IMR-90 (cell line): ENCODE measurements around the gene RRP1B. TPM values are rescaled to one million over a fixed set of nuclear protein-coding genes. Genes with fewer than 3 reads are reported as not detected.
A peak's percentile ranks its signal among the peaks of the same experiment; 100 is the strongest.

Experiments used
- ATAC-seq: fragments of 200-7000 bp; cut with Tn5 transposase; 2 replicates; pipeline ENCODE4 v1.9.1; 2020; ENCODE audit warnings: low read depth, mild to moderate bottlenecking, moderate library complexity
- BruUV-seq: library from RNA; stranded (reverse); fragments of 400-500 nt; replicated peaks from 2 replicates; lab custom pipeline; 2021; lab: Mats Ljungman, UMichigan
- CTCF ChIA-PET: fragments of 300-600 bp; formaldehyde crosslinking; extraction: SDS; loops from one replicate; lab custom pipeline; 2021; ENCODE audit warnings: antibody characterized with exemption; lab: Yijun Ruan, JAX
- POLR2A ChIA-PET: fragments of 300-600 bp; sonication (Branson Sonifier 250); formaldehyde crosslinking; loops from one replicate; lab custom pipeline; 2022; ENCODE audit warnings: antibody characterized with exemption; ENCODE audit not compliant: unreplicated experiment; lab: Charles Lee
- DNase-seq: peaks from one replicate; pipeline ENCODE4 v3.0.0; 2013
- H2AFZ ChIP-seq: replicated peaks from 2 replicates; pipeline ENCODE3; 2013; ENCODE audit warnings: low read length, mild to moderate bottlenecking; ENCODE audit not compliant: poor library complexity
- H2AK5ac ChIP-seq: 2 replicates; pipeline ENCODE4 v1.6.1; 2013; ENCODE audit warnings: low read depth, low read length, inconsistent platforms
- H2AK9ac ChIP-seq: replicated peaks from 2 replicates; pipeline ENCODE3; 2013; ENCODE audit warnings: mild to moderate bottlenecking, low read depth, low read length, moderate library complexity; ENCODE audit not compliant: poor library complexity
- H2BK120ac ChIP-seq: 2 replicates; pipeline ENCODE4 v1.6.1; 2013; ENCODE audit warnings: low read depth, low read length, inconsistent platforms
- H2BK15ac ChIP-seq: 3 replicates; pipeline ENCODE4 v1.6.1; 2013; ENCODE audit warnings: low read depth, low read length, inconsistent platforms
- H2BK20ac ChIP-seq: 2 replicates; pipeline ENCODE4 v1.6.1; 2013; ENCODE audit warnings: low read depth, mild to moderate bottlenecking, inconsistent platforms, low read length, moderate library complexity
- H2BK5ac ChIP-seq: 2 replicates; pipeline ENCODE4 v1.6.1; 2013; ENCODE audit warnings: mild to moderate bottlenecking, low read depth, low read length, inconsistent platforms; ENCODE audit not compliant: poor library complexity, severe bottlenecking
- H3K14ac ChIP-seq: replicated peaks from 2 replicates; pipeline ENCODE4 v1.6.1; 2013; ENCODE audit warnings: low read depth, low read length, inconsistent platforms
- H3K18ac ChIP-seq: 2 replicates; pipeline ENCODE4 v1.6.1; 2013; ENCODE audit warnings: low read depth, low read length, control low read depth
- H3K23ac ChIP-seq: 2 replicates; pipeline ENCODE4 v1.6.1; 2013; ENCODE audit warnings: low read depth, low read length, inconsistent platforms
- H3K27ac ChIP-seq: 2 replicates; pipeline ENCODE4 v1.5.1; 2013; ENCODE audit warnings: mild to moderate bottlenecking, control low read depth, low read length; ENCODE audit not compliant: insufficient read depth
- H3K27me3 ChIP-seq: 2 replicates; pipeline ENCODE4 v1.6.1; 2013; ENCODE audit warnings: low read length; ENCODE audit not compliant: control insufficient read depth, insufficient read depth
- H3K36me3 ChIP-seq: 2 replicates; pipeline ENCODE4 v1.6.1; 2013; ENCODE audit warnings: low read length, mixed read lengths; ENCODE audit not compliant: control insufficient read depth, insufficient read depth
- H3K4ac ChIP-seq: 2 replicates; pipeline ENCODE4 v1.6.1; 2013; ENCODE audit warnings: low read depth, low read length, inconsistent platforms
- H3K4me1 ChIP-seq: 2 replicates; pipeline ENCODE4 v1.6.1; 2013; ENCODE audit warnings: low read length, mixed read lengths; ENCODE audit not compliant: control insufficient read depth, insufficient read depth
- H3K4me2 ChIP-seq: 2 replicates; pipeline ENCODE4 v1.6.1; 2013; ENCODE audit warnings: low read depth, mild to moderate bottlenecking, control low read depth, low read length, moderate library complexity
- H3K4me3 ChIP-seq: 2 replicates; pipeline ENCODE4 v1.5.1; 2013; ENCODE audit warnings: low read depth, mild to moderate bottlenecking, control low read depth, low read length, moderate library complexity; ENCODE audit not compliant: insufficient read depth
- H3K56ac ChIP-seq: 2 replicates; pipeline ENCODE4 v1.6.1; 2013; ENCODE audit warnings: low read length, inconsistent platforms; ENCODE audit not compliant: insufficient read depth; ENCODE audit errors: extremely low read depth
- H3K79me1 ChIP-seq, 2 experiments: 2 replicates each; pipeline ENCODE4 v1.6.1; 2013; ENCODE audit warnings: low read length in 2 of 2, inconsistent platforms in 1 of 2, low read depth in 1 of 2
- H3K9ac ChIP-seq: 2 replicates; pipeline ENCODE4 v1.6.1; 2013; ENCODE audit warnings: low read depth, low read length, control low read depth
- H3K9me1 ChIP-seq: 2 replicates; pipeline ENCODE4 v1.6.1; 2013; ENCODE audit warnings: low read length, inconsistent platforms; ENCODE audit not compliant: insufficient read depth
- H3K9me3 ChIP-seq: 2 replicates; pipeline ENCODE4 v1.6.1; 2013; ENCODE audit warnings: low read length; ENCODE audit not compliant: control insufficient read depth, insufficient read depth
- H4K20me1 ChIP-seq: 2 replicates; pipeline ENCODE4 v1.6.1; 2013; ENCODE audit warnings: low read length, inconsistent platforms; ENCODE audit not compliant: insufficient read depth
- H4K5ac ChIP-seq: 2 replicates; pipeline ENCODE4 v1.6.1; 2013; ENCODE audit warnings: mild to moderate bottlenecking, low read depth, low read length, control low read depth
- H4K8ac ChIP-seq, 2 experiments: 2 replicates each; pipeline ENCODE4 v1.6.1; 2013; ENCODE audit warnings: low read depth in 2 of 2, low read length in 2 of 2, control low read depth in 1 of 2, inconsistent platforms in 1 of 2
- H4K91ac ChIP-seq: 2 replicates; pipeline ENCODE4 v1.6.1; 2013; ENCODE audit warnings: low read depth, low read length, inconsistent platforms; ENCODE audit not compliant: insufficient read depth
- BHLHE40 ChIP-seq: fragments of 150-350 bp; IDR thresholded peaks from 2 replicates; pipeline ENCODE4 v1.6.1; 2016; ENCODE audit warnings: mild to moderate bottlenecking, low read depth, low read length
- CEBPB ChIP-seq: IDR thresholded peaks from 2 replicates; pipeline ENCODE4 v1.6.1; 2012; ENCODE audit warnings: low read depth, low read length, improper control_type of control experiment
- CHD1 ChIP-seq: IDR thresholded peaks from 2 replicates; pipeline ENCODE4 v1.6.1; 2012; ENCODE audit warnings: low read depth, low read length, improper control_type of control experiment
- FOS ChIP-seq: fragments of 150-350 bp; IDR thresholded peaks from 2 replicates; pipeline ENCODE4 v1.6.1; 2016; ENCODE audit warnings: low read depth, low read length
- MAFK ChIP-seq: IDR thresholded peaks from 2 replicates; pipeline ENCODE4 v1.6.1; 2012; ENCODE audit warnings: low read depth, low read length, improper control_type of control experiment
- MAZ ChIP-seq: IDR thresholded peaks from 2 replicates; pipeline ENCODE4 v1.6.1; 2012; ENCODE audit warnings: low read depth, mild to moderate bottlenecking, low read length, improper control_type of control experiment, moderate library complexity, borderline replicate concordance
- MXI1 ChIP-seq: IDR thresholded peaks from 2 replicates; pipeline ENCODE4 v1.6.1; 2012; ENCODE audit warnings: low read depth, mild to moderate bottlenecking, low read length, moderate library complexity, borderline replicate concordance
- NFE2L2 ChIP-seq: fragments of 150-350 bp; IDR thresholded peaks from 2 replicates; pipeline ENCODE4 v1.6.1; 2016; ENCODE audit warnings: low read depth, mild to moderate bottlenecking, low read length
- POLR2A ChIP-seq: IDR thresholded peaks from 2 replicates; pipeline ENCODE4 v1.6.1; 2012; ENCODE audit warnings: mild to moderate bottlenecking, low read depth, low read length
- RAD21 ChIP-seq: IDR thresholded peaks from 2 replicates; pipeline ENCODE4 v1.6.1; 2012; ENCODE audit warnings: low read length, improper control_type of control experiment
- RCOR1 ChIP-seq: IDR thresholded peaks from 2 replicates; pipeline ENCODE4 v1.6.1; 2012; ENCODE audit warnings: mild to moderate bottlenecking, low read length, improper control_type of control experiment; ENCODE audit not compliant: insufficient replicate concordance
- WGBS, 2 experiments: methylation state at CpG; one replicate each; pipeline versions ENCODE4 v1.1.5 to v1.1.7; 2013; ENCODE audit warnings: missing lambda C conversion rate in 2 of 2; ENCODE audit not compliant: insufficient read length in 1 of 2; ENCODE audit errors: extremely low coverage in 2 of 2; 5-methylcytosine and 5-hydroxymethylcytosine counted together
- dilution Hi-C: fragments of 300-500 bp; cut with HindIII; formaldehyde crosslinking; loops from one replicate; pipeline ENCODE4 v1.14.3; 2018; ENCODE audit warnings: low sequenced_read_pairs; ENCODE audit not compliant: unreplicated experiment
- in situ Hi-C: fragments of 300-500 bp; cut with MboI; formaldehyde crosslinking; loops from 3 replicates; pipeline ENCODE4 v1.14.3; 2019; ENCODE audit warnings: low sequenced_read_pairs, inconsistent platforms, mixed read lengths
- intact Hi-C: fragments of 100-400 bp; cut with micrococcal nuclease; formaldehyde crosslinking; loops from 2 replicates; pipeline ENCODE4 v1.10.0; 2022
- polyA plus RNA-seq, 3 experiments: library from polyadenylated mRNA; depleted of rRNA; stranded (reverse); fragments of >200 nt; gene quantifications; 2 replicates each; pipeline ENCODE4 v1.2.3, GENCODE V29; 2012; ENCODE audit warnings: low replicate concordance in 1 of 3
- total RNA-seq: library from RNA; depleted of rRNA; stranded (reverse); fragments of >200 nt; gene quantifications from 2 replicates; pipeline ENCODE4 v1.2.3, GENCODE V29; 2012
- TF ChIP-seq, protein P1 (sequence below): fragments of 150-350 bp; IDR thresholded peaks from 2 replicates; pipeline ENCODE4 v1.6.1; 2016; ENCODE audit warnings: low read depth, mild to moderate bottlenecking, low read length, moderate library complexity, borderline replicate concordance
- TF ChIP-seq, protein P2 (sequence below): fragments of 150-350 bp; IDR thresholded peaks from 2 replicates; pipeline ENCODE4 v1.6.1; 2017; ENCODE audit warnings: mild to moderate bottlenecking, antibody characterized with exemption, low read length, low read depth
- TF ChIP-seq, protein P3 (sequence below): conservative IDR thresholded peaks from 2 replicates; pipeline ENCODE4 v1.5.1; 2012; ENCODE audit warnings: mild to moderate bottlenecking, low read depth, low read length, improper control_type of control experiment

The RRP1B gene
- total and polyA plus RNA-seq, 2 of the 4 experiments (the other 2 are of a cell fraction), result 11.1 to 16.1 TPM

DNA sequence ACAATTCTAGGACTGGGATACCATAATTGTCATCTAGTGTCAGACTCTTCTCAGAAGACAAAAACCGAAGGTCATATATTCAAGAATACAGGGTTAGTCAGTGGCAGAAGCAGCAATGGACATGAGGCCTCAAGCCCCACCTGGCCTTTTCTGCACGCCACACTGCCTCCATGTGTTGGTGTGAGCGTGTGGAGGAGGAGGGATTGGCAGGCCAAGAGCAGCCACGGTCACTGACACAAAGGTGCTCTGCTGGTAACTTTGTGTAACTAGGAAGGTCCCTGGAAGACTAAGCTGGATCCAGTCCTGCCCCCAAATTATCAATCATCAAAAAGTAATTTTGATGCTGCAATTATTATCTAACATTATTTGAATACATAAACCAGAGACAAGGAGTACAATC, 35.0 kb upstream of the RRP1B start:
- ChIA-PET CTCF (interaction anchor here (1.3 kb wide), 1 partner anchor 15 kb away, joined by 4 read pairs; no protein-coding TSS in a partner anchor), POLR2A (no interaction called here)
- DNase-seq (no peak), ATAC-seq (no peak)
- dilution Hi-C loops (no loop called here), in situ Hi-C loops (no loop called here), intact Hi-C loops (no loop called here)
- Histone ChIP-seq H3K36me3 (no peaks in the 10 kb centered on the region), H3K14ac (no peak overlapping the region), H3K56ac (no peak overlapping the region), H2AK5ac (peak overlapping the region; percentile 36; the same call in 1 of the 2 replicates), H4K20me1 (no peaks in the 10 kb centered on the region), H4K8ac (no peak overlapping the region), H3K79me1 (no peaks in the 10 kb centered on the region), H3K27ac (no peak overlapping the region), H2BK120ac (no peak overlapping the region; the same call in 1 of the 2 replicates), H2AK9ac (no peak overlapping the region), H3K9ac (no peak overlapping the region), H2BK20ac (0 out of 2 replicates have a peak overlapping the region, but pooled peaks have one; percentile 9), H3K27me3 (no peaks in the 10 kb centered on the region; the same call in 1 of the 2 replicates), H4K91ac (peak overlapping the region; percentile 20; the same call in 1 of the 2 replicates), H2AFZ (no peak overlapping the region), H3K4me1 (peaks cover 4% of the 10 kb centered on the region), H3K9me1 (peaks cover 4% of the 10 kb centered on the region; the same call in 1 of the 2 replicates), H2BK15ac (peak overlapping the region; percentile 2; the same call in 1 of the 3 replicates), H4K5ac (no peak overlapping the region), H3K9me3 (peaks cover 12% of the 10 kb centered on the region), H3K4me3 (no peak overlapping the region), H3K23ac (no peak overlapping the region; the same call in 1 of the 2 replicates), H2BK5ac (no peak overlapping the region), H3K4ac (peak overlapping the region; percentile 11; the same call in 1 of the 2 replicates), H3K4me2 (no peak overlapping the region), H3K18ac (no peak overlapping the region)
- no TSS peak for BruUV-seq
- TF ChIP-seq RCOR1, result no peak
- no peak for TF ChIP-seq FOS
- no peak for TF ChIP-seq BHLHE40
- no peak for TF ChIP-seq NFE2L2
- TF ChIP-seq, protein P1, sequence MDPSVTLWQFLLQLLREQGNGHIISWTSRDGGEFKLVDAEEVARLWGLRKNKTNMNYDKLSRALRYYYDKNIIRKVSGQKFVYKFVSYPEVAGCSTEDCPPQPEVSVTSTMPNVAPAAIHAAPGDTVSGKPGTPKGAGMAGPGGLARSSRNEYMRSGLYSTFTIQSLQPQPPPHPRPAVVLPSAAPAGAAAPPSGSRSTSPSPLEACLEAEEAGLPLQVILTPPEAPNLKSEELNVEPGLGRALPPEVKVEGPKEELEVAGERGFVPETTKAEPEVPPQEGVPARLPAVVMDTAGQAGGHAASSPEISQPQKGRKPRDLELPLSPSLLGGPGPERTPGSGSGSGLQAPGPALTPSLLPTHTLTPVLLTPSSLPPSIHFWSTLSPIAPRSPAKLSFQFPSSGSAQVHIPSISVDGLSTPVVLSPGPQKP, result no peak
- TF ChIP-seq, protein P2, sequence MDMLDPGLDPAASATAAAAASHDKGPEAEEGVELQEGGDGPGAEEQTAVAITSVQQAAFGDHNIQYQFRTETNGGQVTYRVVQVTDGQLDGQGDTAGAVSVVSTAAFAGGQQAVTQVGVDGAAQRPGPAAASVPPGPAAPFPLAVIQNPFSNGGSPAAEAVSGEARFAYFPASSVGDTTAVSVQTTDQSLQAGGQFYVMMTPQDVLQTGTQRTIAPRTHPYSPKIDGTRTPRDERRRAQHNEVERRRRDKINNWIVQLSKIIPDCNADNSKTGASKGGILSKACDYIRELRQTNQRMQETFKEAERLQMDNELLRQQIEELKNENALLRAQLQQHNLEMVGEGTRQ, result no peak
- no peak for TF ChIP-seq CHD1
- TF ChIP-seq, protein P3, sequence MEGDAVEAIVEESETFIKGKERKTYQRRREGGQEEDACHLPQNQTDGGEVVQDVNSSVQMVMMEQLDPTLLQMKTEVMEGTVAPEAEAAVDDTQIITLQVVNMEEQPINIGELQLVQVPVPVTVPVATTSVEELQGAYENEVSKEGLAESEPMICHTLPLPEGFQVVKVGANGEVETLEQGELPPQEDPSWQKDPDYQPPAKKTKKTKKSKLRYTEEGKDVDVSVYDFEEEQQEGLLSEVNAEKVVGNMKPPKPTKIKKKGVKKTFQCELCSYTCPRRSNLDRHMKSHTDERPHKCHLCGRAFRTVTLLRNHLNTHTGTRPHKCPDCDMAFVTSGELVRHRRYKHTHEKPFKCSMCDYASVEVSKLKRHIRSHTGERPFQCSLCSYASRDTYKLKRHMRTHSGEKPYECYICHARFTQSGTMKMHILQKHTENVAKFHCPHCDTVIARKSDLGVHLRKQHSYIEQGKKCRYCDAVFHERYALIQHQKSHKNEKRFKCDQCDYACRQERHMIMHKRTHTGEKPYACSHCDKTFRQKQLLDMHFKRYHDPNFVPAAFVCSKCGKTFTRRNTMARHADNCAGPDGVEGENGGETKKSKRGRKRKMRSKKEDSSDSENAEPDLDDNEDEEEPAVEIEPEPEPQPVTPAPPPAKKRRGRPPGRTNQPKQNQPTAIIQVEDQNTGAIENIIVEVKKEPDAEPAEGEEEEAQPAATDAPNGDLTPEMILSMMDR, result no peak
- TF ChIP-seq POLR2A, result no peak
- no peak for TF ChIP-seq MXI1
- no peak for TF ChIP-seq CEBPB
- TF ChIP-seq MAFK, result no peak
- no peak for TF ChIP-seq MAZ
- TF ChIP-seq RAD21, result no peak
- WGBS, 2 experiments, result 80% methylated on average over 1 of the region's 4 CpGs; no CpG with 5 or more reads in 1 of the 2 experiments
